ENCODE data around the gene TIMP3.
A peak's percentile ranks its signal among the peaks of the same experiment; 100 is the strongest.

Gene TIMP3

DNA sequence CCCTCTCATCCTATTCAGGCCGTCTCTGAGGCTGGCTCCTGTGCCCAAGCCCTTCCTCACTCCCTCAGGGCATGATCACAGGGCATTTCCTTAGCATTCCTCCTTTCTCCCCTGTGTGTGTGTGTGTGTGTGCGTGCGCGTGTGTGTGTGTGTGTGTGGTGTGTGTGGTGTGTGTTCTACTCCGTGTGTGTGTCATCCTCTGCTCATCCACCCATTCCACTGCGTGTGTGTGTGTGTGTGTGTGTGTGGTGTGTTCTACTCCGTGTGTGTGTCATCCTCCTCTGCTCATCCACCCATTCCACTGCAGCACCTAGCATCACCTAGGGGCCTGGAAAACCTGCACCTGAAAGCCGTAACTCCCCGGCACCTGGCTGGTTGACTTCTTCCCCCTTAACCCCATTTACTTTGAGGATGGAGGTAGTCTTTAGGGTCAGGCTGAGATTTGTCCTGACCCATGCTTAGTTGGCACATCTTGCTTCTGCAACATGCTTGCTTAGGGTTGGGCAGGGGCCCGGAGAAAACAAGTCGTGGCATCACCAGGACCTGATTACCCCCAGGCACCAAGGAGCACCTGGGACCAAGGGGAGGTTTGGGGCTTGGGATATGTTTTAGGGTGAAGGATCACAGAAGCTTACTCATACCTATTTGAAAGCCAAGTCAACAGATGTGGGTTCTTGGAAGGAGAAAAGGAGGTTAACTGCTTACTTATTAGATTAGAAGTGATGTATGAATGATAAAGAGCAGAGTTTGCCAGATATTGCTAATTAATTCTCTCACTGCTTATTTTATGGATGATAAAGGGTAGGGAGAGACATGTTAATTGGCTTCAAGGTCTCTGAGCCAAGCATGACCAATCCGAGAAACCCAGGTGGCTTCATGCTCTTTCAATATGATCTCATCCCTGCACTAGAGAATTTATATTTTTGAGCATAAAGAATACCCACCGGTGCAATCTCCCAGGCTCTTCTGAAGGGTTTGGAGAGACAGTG is 18.9 kb downstream of the TIMP3 start:
- CTCF ChIA-PET, result interaction anchor here (1.1 to 1.4 kb wide), 3 partner anchors 8 to 17 kb away, joined by 3 read pairs; no protein-coding TSS in a partner anchor
- no peak for DNase-seq (ENCODE audit: low read depth, low spot score)
- TF ChIP-seq, protein P1, sequence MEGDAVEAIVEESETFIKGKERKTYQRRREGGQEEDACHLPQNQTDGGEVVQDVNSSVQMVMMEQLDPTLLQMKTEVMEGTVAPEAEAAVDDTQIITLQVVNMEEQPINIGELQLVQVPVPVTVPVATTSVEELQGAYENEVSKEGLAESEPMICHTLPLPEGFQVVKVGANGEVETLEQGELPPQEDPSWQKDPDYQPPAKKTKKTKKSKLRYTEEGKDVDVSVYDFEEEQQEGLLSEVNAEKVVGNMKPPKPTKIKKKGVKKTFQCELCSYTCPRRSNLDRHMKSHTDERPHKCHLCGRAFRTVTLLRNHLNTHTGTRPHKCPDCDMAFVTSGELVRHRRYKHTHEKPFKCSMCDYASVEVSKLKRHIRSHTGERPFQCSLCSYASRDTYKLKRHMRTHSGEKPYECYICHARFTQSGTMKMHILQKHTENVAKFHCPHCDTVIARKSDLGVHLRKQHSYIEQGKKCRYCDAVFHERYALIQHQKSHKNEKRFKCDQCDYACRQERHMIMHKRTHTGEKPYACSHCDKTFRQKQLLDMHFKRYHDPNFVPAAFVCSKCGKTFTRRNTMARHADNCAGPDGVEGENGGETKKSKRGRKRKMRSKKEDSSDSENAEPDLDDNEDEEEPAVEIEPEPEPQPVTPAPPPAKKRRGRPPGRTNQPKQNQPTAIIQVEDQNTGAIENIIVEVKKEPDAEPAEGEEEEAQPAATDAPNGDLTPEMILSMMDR (IDR thresholded peaks at IDR 0.05; ENCODE audit: insufficient read depth, low read length, missing control alignments), result no peak
- POLR2A ChIA-PET, result no interaction called here
- H3K4me3 ChIP-seq (ENCODE audit: low read depth, low read length), result no peak overlapping the region

GRCh38 chr22:32822179-32822877 is 20.8 kb downstream of the TIMP3 start:
- TF ChIP-seq, protein P1 (IDR thresholded peaks at IDR 0.05; ENCODE audit: insufficient read depth, low read length, missing control alignments), result no peak
- ChIA-PET CTCF (no interaction called here), POLR2A (interaction anchor here (0.9 kb wide), 1 partner anchor 20 kb away, joined by 4 read pairs; the partner anchor contains the start of gene TIMP3)
- DNase-seq (ENCODE audit: low read depth, low spot score), result no peak
- no peak overlapping the region for H3K4me3 ChIP-seq (ENCODE audit: low read depth, low read length)

GRCh38 chr22:32823024-32823730 is 21.7 kb downstream of the TIMP3 start:
- TF ChIP-seq, protein P1 (IDR thresholded peaks at IDR 0.05; ENCODE audit: insufficient read depth, low read length, missing control alignments), result peak; percentile 45

GRCh38 chr22:32824531-32825312 is 23.2 kb downstream of the TIMP3 start:
- no peak overlapping the region for H3K4me3 ChIP-seq (ENCODE audit: low read depth, low read length)
- POLR2A ChIA-PET, result no interaction called here
- CTCF ChIA-PET, result interaction anchor here (0.9 to 9.0 kb wide), 7 partner anchors 13 to 296 kb away, joined by 3 to 42 read pairs (median 4); no protein-coding TSS in a partner anchor
- DNase-seq (ENCODE audit: low read depth, low spot score), result no peak
- TF ChIP-seq, protein P1 (IDR thresholded peaks at IDR 0.05; ENCODE audit: insufficient read depth, low read length, missing control alignments), result no peak

More at GRCh38 chr22:32823024-32823730, 21.7 kb downstream of the TIMP3 start:
- ChIA-PET POLR2A (no interaction called here), CTCF (interaction anchor here (0.5 to 2.1 kb wide), 10 partner anchors 9 to 306 kb away, joined by 3 to 14 read pairs (median 3); no protein-coding TSS in a partner anchor)
- H3K4me3 ChIP-seq (ENCODE audit: low read depth, low read length), result no peak overlapping the region
- DNase-seq (ENCODE audit: low read depth, low spot score), result no peak

GRCh38 chr22:32826537-32826936 is 25.0 kb downstream of the TIMP3 start:
- POLR2A ChIA-PET, result interaction anchor here (1.6 kb wide), 1 partner anchor 24 kb away, joined by 6 read pairs; the partner anchor contains the start of gene TIMP3
- CTCF ChIA-PET, result interaction anchor here (0.8 to 9.0 kb wide), 13 partner anchors 10 to 297 kb away, joined by 3 to 73 read pairs (median 8); no protein-coding TSS in a partner anchor
- DNase-seq (ENCODE audit: low read depth, low spot score), result no peak
- no peak overlapping the region for H3K4me3 ChIP-seq (ENCODE audit: low read depth, low read length)
- TF ChIP-seq, protein P1 (IDR thresholded peaks at IDR 0.05; ENCODE audit: insufficient read depth, low read length, missing control alignments), result no peak
